ENCODE results near the gene GSN.

Gene GSN

DNA sequence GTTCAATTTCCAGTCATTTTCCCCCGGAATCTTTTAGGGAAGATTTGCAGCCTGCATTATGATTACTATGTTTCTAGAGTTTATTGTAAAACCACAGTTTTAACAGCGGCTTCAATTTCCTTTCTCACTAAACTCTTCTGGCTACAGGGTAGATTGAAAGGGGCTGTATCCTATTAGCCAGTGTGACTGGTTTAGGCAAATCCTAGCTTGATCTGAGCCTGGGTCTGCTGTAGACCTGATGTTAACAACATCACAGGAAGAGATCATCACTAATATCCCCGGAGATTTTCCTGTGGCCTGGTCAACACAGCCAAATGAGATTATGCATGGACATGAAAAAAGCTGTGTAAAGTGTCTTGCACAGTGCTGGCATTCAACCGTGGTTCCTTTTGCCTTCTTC, 68.7 kb downstream of the GSN start:
- in situ Hi-C loops (cut with MboI; ENCODE audit: low sequenced_read_pairs), result no loop called here

DNA sequence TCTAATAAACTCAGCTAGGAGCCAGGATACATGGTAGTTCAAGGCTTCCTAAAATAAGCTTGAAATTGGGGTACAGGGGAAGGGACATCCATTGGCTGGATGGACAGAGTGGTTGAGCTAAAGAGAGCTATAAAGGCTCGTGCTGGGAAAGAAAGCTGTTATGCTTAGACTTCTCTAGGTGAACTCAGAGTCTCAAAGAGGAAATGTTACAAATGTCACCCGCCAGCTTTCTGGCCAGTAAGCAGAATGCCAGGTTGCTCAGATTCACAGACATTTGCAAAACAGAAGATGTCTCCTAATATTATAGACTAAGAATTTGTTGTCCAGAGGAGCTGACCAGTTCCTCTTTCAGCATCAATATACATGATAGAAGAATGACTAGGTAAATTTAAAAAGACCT, 71.5 kb downstream of the GSN start:
- in situ Hi-C loops (cut with MboI; ENCODE audit: low sequenced_read_pairs), result no loop called here

DNA sequence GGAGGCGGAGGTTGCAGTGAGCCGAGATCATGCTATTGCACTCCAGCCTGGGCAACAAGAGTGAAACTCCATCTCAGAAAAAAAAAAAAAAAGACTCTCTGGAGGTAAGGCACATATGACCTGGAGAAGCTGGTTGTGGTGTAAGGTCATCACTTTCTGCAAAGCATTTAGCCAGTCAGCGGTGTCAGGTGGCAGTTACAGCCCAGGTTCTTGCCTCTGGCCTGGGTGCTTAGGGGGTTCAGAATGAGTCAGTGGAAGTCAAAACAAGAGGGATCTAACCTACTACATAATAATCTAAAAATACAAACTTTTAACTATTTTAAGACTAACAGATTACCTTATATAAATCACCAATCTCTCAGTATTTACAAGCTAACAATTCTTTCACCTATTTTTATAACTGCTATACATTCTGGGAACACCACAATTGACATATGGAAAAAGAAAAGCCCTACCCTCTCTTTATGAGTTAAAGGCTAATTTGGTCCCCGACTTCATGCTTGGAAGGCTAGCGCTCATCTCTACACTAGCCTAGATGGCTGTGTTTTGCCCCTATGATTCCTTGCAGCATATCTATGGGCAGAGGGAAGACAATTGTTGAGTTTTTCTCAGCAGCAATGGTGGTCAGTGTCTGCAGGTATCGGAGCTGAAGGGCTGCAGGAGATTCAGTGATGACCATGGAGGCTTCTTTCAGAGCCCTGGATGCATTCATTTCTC, 72.9 kb downstream of the GSN start:
- in situ Hi-C loops (cut with MboI; ENCODE audit: low sequenced_read_pairs), result no loop called here

DNA sequence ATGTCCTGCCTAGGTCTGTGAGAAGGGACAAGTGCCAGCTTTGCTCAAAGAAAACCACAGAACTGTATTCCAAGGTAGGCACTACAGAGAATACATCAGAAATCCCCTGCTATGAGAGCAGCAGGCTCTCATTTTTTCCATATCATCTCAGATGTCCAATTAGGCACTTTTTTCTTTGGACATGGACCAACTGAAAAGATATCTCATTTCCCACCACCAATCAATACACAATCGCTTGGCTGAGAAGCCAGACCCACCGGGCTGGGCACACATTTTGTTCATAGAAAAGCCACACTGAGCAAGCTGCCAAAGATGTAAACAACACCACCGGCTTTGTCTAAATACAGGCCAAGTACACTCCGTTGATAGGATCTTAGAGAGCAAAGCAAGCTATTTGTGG, 76.2 kb downstream of the GSN start:
- in situ Hi-C loops (cut with MboI; ENCODE audit: low sequenced_read_pairs), result no loop called here

DNA sequence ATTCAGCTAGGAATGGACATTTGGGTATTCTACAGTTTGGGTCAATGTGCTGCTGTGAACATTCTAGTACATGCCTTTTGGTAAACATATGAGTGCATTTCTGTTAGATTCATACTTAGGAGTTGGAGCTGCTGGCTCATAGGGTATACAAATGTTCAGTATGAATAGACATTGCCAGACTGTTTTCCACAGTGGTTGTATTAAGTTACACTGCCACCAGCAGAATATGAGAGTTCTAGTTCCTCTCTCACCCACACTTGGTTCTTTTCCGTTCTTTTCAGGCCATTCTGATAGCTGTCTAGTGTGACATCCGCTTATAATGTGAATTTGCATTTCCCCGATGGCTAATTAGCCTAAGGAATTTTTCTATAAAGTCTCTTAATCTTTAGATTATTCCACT, 77.1 kb downstream of the GSN start:
- in situ Hi-C loops (cut with MboI; ENCODE audit: low sequenced_read_pairs), result no loop called here

DNA sequence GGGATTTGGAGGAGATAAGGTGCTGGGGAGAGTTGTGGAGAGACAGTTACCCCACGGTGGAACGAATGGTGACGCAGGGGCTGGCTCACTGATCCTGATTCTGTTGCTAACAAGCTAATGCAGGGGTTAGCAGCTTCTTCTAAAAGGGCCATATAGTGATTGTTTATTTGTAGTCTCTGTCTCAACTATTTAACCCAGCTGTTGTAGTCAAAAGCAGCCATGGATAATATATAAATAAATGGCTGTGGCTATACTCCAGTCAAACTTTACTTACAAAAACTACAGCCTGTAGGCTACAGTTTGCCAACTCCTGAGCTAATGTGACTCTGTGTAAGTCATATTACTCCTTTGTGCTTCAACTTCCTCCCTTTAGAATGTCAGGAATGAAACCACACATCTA, 80.3 kb downstream of the GSN start:
- in situ Hi-C loops (cut with MboI; ENCODE audit: low sequenced_read_pairs), result no loop called here

DNA sequence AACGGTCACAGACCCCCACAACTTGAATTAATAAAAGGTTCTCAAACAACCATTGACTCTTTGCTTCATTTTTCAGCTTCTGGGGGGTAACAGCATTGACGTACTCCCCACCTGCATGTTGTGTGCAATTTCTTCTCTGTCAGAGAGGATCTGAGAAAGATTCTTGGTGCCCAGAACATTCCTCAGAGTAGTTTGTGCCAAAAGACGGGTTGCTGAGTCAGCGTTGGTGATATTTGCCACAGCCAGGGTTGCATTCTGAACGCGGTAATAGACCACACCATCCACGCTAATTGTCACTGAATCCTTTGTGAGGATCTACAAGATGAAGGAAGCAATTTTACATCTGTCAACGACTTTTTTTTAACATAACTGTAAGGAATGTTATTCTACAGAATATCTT, 81.0 kb downstream of the GSN start:
- in situ Hi-C loops (cut with MboI; ENCODE audit: low sequenced_read_pairs), result no loop called here

DNA sequence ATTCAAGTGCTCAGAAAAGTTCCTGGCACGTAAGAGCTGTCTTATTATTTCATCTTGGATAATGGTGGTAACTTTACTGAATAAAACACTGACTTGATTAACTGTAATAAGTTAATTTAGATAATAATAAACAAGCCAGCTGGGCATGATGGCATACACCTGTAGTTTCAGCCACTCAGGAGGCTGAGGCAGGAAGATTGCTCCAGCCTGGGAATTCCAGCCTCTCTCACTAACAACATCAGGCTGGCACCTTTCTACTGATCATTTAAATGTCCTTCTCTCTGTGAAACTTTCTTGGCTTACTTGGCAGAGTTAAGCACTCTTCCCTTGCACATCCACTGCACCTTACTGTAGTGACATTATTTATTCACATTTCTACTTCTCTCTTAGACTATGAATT, 82.1 kb downstream of the GSN start:
- in situ Hi-C loops (cut with MboI; ENCODE audit: low sequenced_read_pairs), result no loop called here

DNA sequence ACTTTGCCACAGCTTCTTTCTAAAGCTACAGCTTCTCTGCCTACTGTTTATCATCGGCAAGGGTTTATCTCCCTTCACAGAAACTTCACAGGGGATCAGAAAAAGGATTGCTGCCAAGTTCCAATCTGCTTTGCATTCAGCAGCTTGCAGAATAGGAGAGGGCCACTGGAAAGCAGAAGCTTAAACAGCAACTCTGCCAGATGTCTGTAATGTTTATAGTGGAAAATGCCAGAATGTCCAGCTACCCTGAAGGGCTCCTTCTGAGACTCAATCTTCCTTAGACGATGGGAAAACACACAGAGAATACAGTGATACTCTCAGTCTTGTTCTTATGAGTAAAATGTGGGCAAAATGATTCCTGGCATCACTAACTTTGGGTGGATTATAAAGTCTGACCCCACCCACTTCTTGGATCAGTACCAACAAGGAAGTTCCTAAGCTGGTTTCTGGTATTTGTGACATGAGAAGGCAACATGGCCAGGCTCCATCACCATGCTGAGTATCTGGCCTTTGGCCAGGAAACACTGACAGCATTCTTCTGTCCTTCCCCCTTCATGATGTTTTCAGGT, 83.1 kb downstream of the GSN start:
- in situ Hi-C loops (cut with MboI; ENCODE audit: low sequenced_read_pairs), result no loop called here

DNA sequence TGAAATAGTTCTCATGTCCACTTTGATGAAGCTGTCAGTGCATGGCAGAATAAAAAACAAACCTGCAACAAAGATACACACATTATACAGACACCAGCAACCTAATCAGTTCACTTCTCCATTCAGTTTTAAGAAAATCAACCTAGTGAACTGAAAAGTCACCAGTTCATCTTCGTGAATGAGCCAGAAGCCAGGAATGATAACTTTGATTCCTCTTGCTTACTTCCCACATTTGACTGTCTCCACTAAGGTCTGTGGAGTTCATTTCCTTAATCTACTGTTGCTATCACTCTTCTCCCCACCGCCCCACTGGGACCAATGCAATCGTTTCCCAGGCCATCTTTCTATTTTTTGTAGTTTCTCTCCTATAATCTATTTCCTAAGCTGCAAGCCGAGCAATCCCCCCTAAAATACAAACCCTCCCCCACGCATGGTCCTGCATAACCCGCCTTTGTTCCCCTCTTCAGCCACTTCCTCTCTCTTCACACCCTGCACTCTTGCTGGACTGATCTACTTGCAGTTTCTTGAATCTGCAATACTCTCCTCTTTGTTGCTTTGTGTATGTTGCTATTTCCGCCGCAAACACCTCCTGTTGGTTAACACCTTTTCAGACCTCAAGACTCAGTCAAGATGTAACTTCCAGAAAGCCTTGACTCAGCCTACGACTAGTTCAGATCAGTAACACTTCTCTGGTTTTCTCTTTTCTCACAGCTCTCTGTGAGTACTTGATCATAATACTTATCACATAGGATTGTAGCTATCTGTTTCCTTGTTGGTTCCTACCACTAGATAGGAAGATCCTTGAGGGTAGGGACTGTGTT, 85.5 kb downstream of the GSN start:
- in situ Hi-C loops (cut with MboI; ENCODE audit: low sequenced_read_pairs), result no loop called here

DNA sequence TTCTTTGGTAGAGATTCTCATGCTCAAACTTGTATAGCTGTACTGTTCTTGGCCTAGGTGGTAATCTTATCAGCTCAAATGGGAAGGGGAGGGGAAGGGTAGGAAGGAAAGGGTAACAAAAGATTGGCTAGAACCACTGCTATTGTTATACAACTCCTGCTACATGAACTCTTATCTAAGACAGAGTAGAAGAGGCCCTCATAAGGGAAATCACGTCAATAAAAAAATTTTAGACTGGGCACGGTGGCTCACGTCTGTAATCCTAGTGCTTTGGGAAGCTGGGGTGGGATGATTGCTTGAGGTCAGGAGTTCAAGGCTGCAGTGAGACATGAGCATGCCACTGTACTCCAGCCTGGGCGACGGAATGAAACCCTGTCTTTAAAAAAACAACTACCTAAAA, 86.2 kb downstream of the GSN start:
- in situ Hi-C loops (cut with MboI; ENCODE audit: low sequenced_read_pairs), result no loop called here

DNA sequence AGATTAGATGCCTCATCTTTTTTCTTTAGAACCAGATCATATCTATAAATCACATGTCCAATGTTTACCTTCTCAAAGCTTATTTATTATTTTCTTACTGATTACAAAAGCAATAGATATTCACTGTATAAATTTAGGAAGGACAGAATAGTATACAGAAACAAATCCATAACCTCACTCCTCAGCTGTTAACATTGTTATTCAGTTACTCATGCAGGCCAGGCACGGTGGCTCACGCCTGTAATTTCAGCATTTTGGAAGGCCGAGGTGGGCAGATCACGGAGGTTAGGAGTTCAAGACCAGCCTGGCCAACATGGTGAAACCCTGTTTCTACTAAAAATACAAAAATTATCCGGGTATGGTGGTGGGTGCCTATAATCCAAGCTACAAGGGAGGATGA, 86.8 kb downstream of the GSN start:
- in situ Hi-C loops (cut with MboI; ENCODE audit: low sequenced_read_pairs), result no loop called here

DNA sequence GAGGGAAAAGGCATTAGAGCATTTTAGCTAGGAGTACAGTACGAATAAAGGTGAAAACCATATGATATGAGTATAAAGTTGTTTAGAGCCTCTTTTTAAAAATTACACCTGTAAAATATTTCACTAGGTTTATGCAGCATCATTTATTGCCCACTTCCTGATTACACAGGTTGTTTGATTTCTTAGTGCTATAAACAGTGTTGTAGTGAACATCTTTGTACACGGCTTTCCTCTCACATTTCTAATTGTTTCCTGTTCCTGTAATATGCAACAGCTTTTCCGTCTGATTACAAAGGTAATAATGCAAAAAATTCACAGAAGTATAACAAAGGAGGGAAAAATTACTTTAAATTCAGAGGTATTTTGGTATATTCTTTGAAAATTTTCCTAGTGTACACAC, 89.0 kb downstream of the GSN start:
- in situ Hi-C loops (cut with MboI; ENCODE audit: low sequenced_read_pairs), result no loop called here

DNA sequence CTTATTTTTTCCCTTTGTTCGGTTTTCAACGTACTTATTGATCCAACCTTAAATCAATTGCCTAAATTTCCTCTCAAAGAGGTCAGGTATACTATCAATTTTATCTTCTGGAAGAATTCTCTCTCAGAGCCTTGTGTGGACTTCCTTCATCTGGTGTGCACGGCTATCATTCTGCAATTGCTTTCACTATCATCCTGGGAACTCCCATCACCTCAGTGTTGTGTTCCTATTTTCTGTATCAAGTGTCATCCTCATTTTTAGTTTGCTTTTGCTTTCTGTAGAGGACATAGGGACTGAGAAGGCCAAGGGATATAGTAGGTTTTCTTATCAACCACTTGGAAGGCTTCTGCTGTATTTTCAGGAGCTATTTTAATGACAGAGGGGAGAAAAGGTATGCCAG, 90.8 kb downstream of the GSN start:
- in situ Hi-C loops (cut with MboI; ENCODE audit: low sequenced_read_pairs), result no loop called here

DNA sequence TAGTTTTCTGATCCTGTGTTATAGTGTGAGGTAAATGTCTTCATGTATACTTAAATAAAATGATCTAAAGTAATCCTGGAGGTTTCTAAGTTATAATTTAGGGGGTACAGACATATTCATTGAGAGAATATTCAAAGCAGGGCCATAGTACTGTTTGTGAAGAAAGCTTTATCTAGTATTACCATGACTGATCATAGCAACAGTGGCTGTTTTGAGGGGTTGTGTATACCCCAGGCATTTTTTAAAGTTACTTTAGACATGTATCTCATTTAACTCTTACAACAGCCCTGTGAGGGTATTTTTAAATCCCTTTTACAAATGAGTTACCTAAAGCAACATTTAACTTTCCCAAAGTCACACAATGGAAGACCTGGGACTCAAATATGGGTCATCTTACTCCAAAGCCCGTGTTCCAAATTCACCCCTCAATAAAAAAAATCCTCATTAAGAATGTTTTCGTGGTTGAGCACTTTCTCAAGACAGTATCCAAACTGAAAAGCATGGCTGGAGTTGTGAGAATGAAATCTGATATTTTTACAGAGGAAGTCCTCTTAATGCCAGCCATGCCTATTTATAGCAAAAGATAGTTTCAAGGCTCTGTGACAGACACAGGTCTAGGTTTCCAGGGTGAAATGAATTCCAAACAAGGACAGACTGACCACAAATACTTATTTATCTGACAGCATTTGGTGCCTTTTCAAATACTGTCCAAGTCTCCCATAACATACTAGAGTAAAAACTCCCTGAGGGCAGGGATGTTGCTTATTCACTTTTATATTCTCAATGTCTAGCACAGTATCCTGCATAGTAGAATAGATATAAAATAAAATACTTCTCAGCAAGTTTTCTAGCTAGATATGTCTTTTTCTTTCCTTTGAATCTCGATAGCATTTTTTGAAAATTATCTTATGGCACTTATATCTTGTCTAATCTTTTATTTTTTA, 91.7 kb downstream of the GSN start:
- in situ Hi-C loops (cut with MboI; ENCODE audit: low sequenced_read_pairs), result no loop called here

DNA sequence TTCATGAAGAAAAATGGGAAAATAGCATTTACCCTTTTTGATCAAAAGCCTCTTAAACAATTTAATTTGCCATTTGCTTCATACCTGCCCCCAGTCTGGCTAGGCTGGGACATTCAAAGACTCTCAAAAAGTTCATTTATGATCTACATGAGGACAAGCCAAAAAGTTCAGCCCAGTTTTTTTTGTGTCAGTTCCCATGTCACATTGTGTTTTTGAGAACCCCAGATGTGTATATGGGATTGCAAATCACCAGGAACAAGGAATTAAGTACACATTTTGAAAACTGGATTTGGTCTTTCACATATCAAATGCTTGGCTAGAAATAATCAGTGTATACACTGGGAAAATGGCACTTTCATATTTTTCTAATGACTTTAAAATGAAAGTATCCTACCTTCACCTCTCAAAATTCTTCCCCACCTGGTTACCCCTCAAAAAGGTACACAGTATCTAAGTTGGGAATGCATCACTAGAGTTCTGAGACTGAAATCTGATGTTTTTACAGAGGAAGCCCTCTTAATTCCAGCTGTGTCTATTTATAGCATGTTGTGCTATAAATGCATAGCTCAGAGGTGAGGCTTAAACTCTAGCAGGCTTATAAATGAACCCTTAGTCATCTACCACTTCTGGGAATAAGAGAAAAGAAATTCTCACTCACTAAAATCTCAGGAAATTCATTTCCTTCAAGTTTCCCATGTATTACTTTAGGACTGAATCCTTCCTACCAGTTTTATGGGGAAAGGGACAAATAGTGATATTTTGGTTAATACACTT, 92.8 kb downstream of the GSN start:
- in situ Hi-C loops (cut with MboI; ENCODE audit: low sequenced_read_pairs), result no loop called here

DNA sequence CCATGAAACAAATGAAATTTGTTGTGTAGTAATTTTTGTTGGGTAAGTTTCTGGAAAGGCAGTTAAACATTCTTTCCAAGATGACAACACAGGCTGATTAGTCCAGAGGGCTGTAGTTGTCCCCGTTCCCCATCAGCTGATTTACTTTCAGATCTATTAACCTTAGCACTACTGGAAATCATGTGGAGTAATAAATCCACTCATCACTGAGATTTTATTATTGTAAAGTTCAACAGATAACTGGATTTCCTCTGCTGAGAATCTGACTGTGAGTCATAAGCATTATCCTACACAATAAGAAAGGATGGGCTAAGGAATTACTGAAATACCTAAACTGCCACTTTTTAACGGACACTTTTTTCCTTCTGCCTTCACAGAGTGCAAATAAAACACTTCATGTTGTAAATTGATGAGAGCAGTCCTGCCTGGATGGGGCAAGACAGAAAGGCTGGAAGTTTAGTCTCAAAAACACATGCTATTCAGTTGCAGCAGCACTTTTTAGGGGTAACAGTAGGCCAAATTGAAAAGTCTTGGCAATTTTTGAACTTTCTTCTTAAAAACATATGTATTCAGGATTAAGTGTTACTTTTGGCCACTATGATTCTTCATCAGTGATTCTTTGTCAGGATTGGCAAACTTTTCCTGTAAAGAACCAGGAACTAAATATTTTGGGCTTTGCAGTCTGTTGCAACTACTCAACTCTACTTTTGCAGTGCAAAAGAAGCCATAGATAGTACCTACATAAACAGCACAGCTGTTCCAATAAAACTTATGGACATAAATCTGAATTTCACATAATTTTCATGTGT, 95.1 kb downstream of the GSN start:
- in situ Hi-C loops (cut with MboI; ENCODE audit: low sequenced_read_pairs), result no loop called here

DNA sequence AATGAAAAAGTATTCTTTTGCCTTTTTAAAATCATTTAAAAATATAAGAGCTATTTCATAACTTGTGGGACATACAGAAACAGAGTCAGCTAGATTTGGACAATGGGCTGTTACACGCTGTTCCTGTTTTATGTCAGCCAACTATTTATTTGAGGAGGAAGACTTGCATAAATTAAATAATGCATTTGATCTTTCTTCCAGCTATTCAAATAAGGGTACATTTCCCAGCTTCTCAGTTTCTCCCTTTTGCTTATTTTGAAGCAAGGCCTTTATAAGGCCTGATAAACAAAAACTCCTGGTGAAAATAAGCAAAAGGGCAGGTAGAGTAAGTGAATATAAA, 95.6 kb downstream of the GSN start:
- in situ Hi-C loops (cut with MboI; ENCODE audit: low sequenced_read_pairs), result no loop called here

DNA sequence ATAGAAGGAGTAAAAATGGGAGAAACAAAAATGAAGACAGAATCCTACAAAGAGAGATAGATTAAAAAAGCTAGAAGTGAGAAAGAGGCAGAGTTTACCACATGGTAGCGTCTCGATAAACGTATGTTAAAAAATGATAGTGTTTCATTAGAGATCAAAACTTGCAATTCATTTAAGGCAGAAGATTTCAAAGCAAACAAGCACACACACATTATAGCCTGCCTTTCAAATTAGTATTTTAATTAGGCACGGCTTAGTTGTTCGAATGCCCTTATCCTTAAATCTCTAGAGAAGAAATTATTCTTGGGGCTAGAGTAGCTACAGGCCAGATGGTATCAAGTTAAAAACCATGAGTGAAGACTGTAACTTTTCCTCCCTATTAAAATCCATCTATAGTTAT, 96.1 kb downstream of the GSN start:
- in situ Hi-C loops (cut with MboI; ENCODE audit: low sequenced_read_pairs), result no loop called here

DNA sequence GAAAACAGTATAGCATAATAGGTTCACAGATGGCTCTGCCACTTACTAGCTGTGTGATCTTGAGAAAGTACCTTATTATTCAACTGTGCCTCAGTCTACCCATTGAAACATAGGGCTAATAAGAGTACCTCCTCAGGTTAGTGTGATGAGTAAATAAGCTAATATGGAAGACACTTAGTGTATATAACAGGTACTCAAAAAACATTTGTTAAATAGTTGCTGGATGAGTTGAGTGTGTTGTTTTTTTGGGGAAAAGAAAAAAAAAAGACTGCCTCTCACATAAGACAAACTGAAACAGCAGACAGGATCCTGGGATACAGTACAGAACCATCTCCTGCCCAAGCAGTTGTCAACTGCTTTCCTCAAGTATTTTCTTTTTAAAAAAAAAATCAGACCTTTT, 96.9 kb downstream of the GSN start:
- in situ Hi-C loops (cut with MboI; ENCODE audit: low sequenced_read_pairs), result no loop called here

Measured in HL-60/S4 treated with retinoic acid at 250 ng/mL for 4 days and 3 days (cell line).